NCI-H69 (cell line): ENCODE data around the gene DDI2.
"Not testable (repeated sequence)": the region's sequence is repeated elsewhere in the genome, so short reads cannot be mapped to it uniquely, and the experiment has no call there.

Source experiments
- DNase-seq: peaks from one replicate; lab custom pipeline; 2025; lab: John Stamatoyannopoulos, UW

DDI2 gene

DNA sequence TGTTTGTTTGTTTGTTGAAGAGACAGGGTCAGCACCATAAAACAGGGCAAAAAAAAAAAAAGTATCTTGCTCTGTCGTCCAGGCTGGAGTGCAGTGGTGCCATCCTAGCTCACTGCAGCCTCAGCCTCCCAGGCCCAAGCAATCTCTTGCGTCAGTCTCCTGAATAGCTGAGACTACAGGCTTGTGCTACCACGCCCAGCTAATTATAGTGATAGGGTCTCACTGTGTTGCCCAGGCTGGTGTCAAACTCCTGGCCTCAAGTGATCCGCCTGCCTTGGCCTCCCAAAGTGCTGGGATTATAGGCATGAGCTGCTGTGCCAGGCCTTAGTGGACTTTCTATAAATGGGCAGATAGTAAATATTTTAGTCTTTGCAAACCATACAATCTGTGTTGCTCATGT lies 19.2 kb downstream of the DDI2 start:
- no peak for DNase-seq

GRCh38 chr1:15637826-15638225 lies 20.6 kb downstream of the DDI2 start:
- DNase-seq: no peak

- DNase-seq: no peak
Observed at GRCh38 chr1:15639262-15639661, 22.0 kb downstream of the DDI2 start.

GRCh38 chr1:15639931-15640330 lies 22.7 kb downstream of the DDI2 start:
- no peak for DNase-seq

DNA sequence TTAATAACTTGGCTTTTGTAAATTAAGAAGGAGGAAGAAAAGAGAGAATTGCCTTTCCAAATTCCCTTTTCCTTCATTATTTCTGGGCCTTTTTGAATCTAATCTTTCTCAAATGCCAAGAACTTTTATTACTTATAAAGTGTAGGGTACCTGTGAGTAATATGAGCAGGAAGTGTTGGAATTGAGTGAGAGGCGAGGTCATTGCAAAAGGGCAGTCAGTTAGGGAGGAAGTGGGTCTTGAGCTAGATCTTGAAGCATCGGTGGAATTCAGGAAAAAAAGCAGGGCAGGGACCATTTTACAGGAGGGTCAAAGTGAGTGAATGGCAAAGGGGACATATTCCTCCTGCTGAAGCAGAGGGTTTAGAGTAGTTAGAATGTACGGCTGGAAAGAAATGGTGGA lies 23.4 kb downstream of the DDI2 start:
- no peak for DNase-seq

GRCh38 chr1:15649937-15650336 lies 32.7 kb downstream of the DDI2 start:
- DNase-seq: no peak

DNA sequence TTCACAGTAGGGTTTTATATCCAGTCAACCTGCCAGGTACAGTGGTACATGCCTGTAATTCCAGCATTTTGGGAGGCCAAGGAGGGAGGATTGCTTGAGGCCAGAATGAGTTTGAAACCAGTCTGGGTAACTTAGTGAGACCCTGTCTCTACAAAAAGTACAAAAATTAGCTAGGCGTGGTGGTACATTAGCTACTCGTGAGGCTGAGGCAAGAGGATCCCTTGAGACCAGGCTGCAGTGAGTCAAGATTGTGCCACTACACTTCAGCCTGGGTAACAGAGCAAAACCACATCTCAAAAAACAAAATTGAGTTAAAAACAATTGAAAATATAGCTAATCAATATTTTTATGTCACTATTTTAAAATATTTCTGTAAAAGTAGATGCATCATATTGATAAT lies 33.2 kb downstream of the DDI2 start:
- DNase-seq: no peak

DNA sequence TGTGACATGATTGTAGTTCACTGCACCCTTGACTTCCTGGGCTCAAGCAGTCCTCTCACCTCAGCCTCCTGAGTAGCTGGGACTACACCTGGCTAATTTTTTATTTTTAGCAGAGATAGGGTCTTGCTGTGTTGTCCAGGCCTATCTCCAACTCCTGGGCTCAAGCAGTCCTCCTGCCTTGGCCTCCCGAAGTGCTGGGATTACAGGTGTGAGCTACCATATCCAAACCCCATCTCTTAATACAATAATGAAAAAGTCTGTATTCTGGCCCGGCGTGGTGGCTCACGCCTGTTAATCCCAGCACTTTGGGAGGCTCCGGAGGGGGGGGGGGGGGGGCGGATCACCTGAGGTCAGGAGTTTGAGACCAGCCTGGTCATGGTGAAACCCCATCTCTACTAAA lies 34.9 kb downstream of the DDI2 start:
- not testable (repeated sequence) for DNase-seq

- no peak for DNase-seq
Observed at GRCh38 chr1:15654091-15654690, 36.9 kb downstream of the DDI2 start.

DNA sequence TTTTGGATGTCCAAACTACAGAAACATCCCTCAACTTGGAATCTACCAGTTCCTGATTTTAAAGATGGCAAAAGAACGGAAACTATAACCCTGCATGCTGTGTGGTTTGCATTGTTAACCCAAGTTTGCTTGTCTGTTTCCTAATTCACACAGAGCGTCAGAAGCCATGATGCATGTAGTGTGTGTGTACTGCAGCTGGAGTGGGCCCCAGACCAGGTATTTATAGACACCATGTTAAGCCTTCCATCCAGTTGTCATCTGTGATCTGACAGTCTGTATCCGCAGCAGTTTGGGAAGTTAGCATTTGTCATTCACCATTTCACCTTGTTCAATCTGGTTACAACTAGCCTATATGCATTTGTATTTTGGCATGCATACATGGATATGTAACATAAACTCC lies 39.2 kb downstream of the DDI2 start:
- no peak for DNase-seq

- DNase-seq: no peak
Observed at GRCh38 chr1:15657021-15657420, 39.8 kb downstream of the DDI2 start.

GRCh38 chr1:15660151-15660550 lies 42.9 kb downstream of the DDI2 start:
- DNase-seq: no peak

DNA sequence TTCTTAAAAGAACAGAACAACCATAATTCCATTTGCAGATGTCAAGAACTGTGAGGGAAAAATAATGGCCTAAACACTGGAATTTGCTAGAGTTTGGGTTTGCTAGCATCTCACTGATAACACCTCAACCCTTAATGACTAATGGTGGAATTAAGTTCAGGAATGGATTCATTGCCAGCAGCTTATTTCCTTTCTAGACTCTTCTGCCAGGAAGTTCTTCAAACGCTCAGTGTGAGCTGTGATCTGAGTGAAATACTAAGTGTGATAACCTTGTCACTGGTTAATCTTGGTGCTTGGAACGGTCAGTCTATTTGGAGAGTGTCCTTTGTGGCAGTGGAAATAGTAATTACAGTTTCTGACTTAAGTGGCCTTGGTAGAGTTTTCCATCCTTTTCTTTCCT lies 45.2 kb downstream of the DDI2 start:
- DNase-seq: no peak

GRCh38 chr1:15663925-15664324 lies 46.7 kb downstream of the DDI2 start:
- DNase-seq: no peak

DNA sequence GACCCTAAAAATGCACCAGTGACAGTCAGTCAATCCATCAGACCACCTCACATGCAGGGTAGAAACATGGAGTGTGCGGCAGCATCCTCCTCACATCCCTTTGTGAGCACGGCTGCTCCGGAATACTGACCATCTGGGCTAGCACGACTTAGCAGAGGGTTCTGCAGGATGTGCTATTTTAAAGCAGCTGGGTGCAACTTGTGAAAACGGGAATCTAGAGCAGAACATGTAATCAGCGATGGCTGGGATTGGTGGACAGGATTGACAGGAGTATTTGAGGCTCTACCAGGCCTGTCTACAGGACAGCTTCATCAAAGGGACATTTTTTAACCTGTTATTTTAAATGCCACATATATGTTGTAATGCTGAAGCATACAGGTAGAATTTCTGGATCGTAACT lies 50.1 kb downstream of the DDI2 start:
- DNase-seq: no peak

DNA sequence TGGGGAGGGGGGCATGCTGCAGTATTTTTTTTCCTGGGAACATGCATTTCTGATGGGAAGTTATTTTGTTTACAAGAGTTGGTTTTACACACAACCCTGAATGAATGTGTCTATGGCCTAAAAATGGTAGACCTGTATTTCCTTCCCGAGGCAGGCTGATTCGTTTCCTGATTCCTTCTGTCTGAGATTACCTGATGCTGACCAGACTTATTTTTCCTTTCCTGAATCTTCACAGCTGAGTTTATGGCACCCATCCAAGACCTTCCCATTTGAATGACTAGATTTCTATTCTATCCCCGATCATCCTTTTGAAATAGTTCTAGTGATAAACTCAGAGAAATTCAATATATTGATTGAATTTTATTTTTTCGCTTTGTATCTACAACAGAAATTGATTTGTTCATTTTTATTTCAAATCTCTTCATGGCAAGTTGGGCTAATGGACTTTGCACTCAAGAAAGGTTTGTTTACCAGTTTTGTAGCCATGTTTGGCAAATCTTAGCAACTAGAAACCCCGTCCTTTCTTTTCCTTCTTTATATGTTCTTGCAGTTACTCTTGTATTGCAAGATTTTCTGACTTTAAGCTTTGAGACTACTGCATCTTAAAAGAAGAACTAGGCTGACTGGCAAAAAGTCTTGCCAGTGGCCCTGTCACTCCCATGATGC lies 51.0 kb downstream of the DDI2 start:
- DNase-seq: no peak

GRCh38 chr1:15669074-15669473 lies 51.8 kb downstream of the DDI2 start:
- no peak for DNase-seq

DNA sequence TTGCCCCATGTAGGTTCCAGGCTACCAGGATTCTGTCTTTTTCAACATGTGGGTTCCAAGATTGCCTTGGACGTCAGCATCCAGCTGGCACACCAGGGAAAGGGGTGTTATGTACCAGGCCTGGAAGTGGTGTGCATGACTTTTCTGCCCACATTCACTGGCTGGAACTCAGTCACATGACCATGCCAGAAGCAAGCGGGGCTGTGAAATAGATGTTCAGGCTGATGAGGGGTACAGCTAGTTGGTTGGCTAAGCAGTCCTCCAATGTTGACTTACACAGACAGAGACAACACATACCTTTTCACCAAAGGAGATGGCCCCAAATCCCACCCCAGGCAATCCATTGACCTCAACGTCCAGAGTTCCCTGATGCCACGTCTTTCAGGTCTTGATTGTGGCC lies 52.6 kb downstream of the DDI2 start:
- DNase-seq: no peak

- no peak for DNase-seq
Observed at GRCh38 chr1:15671430-15671829, 54.2 kb downstream of the DDI2 start.

DNA sequence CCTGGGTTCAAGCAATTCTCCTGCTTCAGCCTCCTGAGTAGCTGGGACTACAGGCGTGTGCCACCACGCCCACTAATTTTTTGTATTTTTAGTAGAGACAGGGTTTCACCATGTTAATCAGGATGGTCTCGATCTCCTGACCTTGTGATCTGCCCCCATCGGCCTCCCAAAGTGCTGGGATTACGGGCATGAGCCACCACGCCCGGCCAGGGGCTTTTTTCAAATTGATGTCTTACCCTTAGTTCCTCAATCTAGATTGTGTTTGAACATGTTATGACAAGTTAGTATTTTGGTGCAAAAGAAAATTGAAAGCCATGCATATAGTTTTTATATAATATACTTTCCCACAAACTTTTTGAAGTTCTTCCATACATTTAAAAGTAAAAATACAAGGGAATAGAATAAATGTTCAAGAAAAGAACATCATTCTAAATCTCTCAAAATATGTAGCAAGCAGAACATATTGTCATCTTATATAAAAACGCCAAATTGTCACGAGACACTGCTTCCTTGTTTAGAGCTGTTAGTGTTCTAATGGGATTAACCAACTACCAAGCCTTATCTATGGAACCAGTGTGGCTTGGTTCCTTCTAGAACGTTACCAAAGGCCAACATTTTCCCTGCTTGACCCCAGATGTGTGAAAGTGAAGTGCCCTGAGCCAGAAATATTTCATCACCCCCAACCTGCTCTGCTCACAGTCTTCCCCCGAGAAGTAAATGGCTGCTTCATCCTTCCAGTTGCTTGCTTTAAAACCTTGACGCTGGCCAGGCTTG lies 57.3 kb downstream of the DDI2 start:
- DNase-seq: no peak

DNA sequence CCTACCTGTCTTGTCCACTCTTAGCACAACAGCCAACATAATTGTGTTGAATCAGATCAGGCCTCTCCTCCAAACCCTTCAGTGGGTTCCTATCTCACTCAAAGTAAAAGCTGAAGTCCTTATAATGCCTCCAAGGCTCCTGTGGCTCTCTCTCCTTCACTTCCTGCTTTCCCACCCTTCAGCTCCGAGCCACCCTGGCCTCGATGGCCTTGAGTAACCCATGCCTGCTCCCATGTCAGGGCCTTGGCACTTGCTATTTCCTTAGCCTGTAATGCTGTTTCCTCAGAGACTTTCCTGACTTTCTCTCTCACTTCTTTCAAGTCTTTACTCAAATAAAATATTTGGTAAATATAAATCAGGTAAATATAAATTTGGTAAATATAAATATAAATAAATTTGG lies 58.8 kb downstream of the DDI2 start:
- no peak for DNase-seq

GRCh38 chr1:15676688-15677661 lies 59.7 kb downstream of the DDI2 start:
- no peak for DNase-seq
